Measurements from ENCODE around the gene CFAP300. TPM values are rescaled to one million over a fixed set of nuclear protein-coding genes. Genes with fewer than 3 reads are reported as not detected.

Gene CFAP300
- total RNA-seq, 6 experiments from 2014 or later = 2.6 to 4.4 (median 3.3) TPM

DNA sequence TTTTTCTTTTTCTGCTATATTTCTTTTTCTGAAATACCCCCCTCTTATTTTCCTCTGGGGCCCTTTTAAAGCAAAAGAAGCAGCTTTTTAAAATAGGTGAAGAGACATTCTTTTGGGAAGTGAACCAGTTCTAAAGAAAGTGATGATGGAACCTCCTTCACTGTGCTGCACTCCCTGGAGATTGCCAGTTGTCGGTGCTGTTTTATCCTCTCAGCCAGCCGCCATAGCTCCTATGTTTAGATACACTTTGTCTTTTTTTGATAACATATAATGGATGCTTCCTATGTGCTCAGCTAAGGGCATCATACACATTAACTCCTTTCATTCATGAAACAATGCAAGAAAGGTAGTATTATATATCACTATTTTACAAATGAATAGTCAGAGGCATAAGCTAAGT is 14.0 kb downstream of the CFAP300 start:
- no peak for DNase-seq
- H3K4me3 Mint-ChIP-seq = no peak overlapping the region
- H3K27me3 Mint-ChIP-seq (ENCODE audit: insufficient read depth) = peaks cover 2% of the 10 kb centered on the region; the same call in 1 of the 2 replicates
- TF ChIP-seq CTCF (IDR thresholded peaks at IDR 0.05) = no peak
- no peaks in the 10 kb centered on the region for H3K4me1 Mint-ChIP-seq (ENCODE audit: low read depth)
- no peaks in the 10 kb centered on the region for H3K36me3 Mint-ChIP-seq (ENCODE audit: low read depth)
- no peak overlapping the region for H3K27ac Mint-ChIP-seq
- H3K9me3 Mint-ChIP-seq = no peaks in the 10 kb centered on the region

DNA sequence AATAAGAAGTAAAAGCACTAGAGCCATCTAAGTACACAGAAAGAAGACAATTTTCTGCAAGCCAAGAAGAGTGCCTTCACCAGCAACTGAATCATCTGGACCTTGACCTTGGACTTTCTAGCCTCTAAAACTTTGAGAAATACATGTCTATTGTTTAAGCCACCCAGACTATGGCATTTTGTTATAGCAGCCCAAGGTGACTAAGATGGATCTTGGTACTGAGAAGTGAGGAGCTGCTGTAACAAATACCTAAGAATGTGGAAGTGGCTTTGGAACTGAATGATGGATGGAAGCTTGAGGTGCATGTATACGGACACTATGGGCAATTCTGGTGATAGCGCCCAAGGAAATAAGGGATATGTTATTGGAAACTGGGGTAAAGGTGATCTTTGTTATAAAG is 14.9 kb downstream of the CFAP300 start:
- DNase-seq = no peak
- H3K4me3 Mint-ChIP-seq = no peak overlapping the region
- no peak for TF ChIP-seq CTCF (IDR thresholded peaks at IDR 0.05)
- no peaks in the 10 kb centered on the region for H3K9me3 Mint-ChIP-seq
- no peaks in the 10 kb centered on the region for H3K36me3 Mint-ChIP-seq (ENCODE audit: low read depth)
- H3K27me3 Mint-ChIP-seq (ENCODE audit: insufficient read depth) = peaks cover 2% of the 10 kb centered on the region; the same call in 1 of the 2 replicates
- H3K27ac Mint-ChIP-seq = no peak overlapping the region
- H3K4me1 Mint-ChIP-seq (ENCODE audit: low read depth) = no peaks in the 10 kb centered on the region

- H3K36me3 Mint-ChIP-seq (ENCODE audit: low read depth) = no peaks in the 10 kb centered on the region
- DNase-seq = no peak
- TF ChIP-seq CTCF (IDR thresholded peaks at IDR 0.05) = no peak
- no peaks in the 10 kb centered on the region for H3K27me3 Mint-ChIP-seq (ENCODE audit: insufficient read depth)
- no peak overlapping the region for H3K4me3 Mint-ChIP-seq
- H3K27ac Mint-ChIP-seq = no peak overlapping the region
- H3K9me3 Mint-ChIP-seq = no peaks in the 10 kb centered on the region
- no peaks in the 10 kb centered on the region for H3K4me1 Mint-ChIP-seq (ENCODE audit: low read depth)
These were observed 17.1 kb downstream of the CFAP300 start for GRCh38 chr11:102064316-102064715.

DNA sequence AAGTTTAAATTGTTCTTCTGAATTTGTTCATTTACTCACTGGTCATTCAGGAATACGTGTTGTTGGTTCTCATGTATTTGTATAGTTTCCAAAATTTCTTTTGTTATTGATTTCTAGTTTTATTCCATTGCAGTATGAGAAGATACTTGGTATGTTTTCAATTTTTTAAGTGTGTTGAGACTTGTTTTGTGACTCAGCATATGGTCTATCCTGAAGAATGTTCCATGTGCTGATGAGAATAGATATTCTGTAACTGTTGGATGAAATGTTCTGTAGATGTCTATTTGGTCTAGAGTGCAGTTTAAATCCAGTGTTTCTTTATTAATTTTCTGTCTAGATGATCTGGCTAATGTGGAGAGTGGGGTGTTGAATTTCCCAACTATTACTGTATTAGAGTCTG is 23.5 kb downstream of the CFAP300 start:
- Mint-ChIP-seq H3K36me3 (ENCODE audit: low read depth) (peaks cover 25% of the 10 kb centered on the region), H3K27me3 (ENCODE audit: insufficient read depth) (no peaks in the 10 kb centered on the region), H3K9me3 (peaks cover 26% of the 10 kb centered on the region), H3K4me1 (ENCODE audit: low read depth) (no peaks in the 10 kb centered on the region), H3K4me3 (no peak overlapping the region), H3K27ac (no peak overlapping the region)
- TF ChIP-seq CTCF (IDR thresholded peaks at IDR 0.05) = no peak
- DNase-seq = no peak

- Mint-ChIP-seq H3K9me3 (peaks cover 26% of the 10 kb centered on the region), H3K27ac (no peak overlapping the region), H3K27me3 (ENCODE audit: insufficient read depth) (no peaks in the 10 kb centered on the region)
These were observed 24.5 kb downstream of the CFAP300 start for GRCh38 chr11:102071497-102072472.

More at GRCh38 chr11:102071497-102072472, 24.5 kb downstream of the CFAP300 start:
- Mint-ChIP-seq H3K36me3 (ENCODE audit: low read depth) (peaks cover 25% of the 10 kb centered on the region), H3K4me3 (no peak overlapping the region), H3K4me1 (ENCODE audit: low read depth) (no peaks in the 10 kb centered on the region)
- no peak for TF ChIP-seq CTCF (IDR thresholded peaks at IDR 0.05)
- DNase-seq = no peak
